Stimulated activated CD8-positive, alpha-beta memory T cell treated with anti-CD3 and anti-CD28 coated beads, Interleukin-7, amount 100 ng/mL, for 24 hours (primary cell): Measurements from ENCODE around the gene GRIK1.

Source experiments
- DNase-seq: peaks from one replicate; pipeline ENCODE4 v3.0.0-alpha.2; 2020; ENCODE audit warnings: low read depth

The GRIK1 gene

DNA sequence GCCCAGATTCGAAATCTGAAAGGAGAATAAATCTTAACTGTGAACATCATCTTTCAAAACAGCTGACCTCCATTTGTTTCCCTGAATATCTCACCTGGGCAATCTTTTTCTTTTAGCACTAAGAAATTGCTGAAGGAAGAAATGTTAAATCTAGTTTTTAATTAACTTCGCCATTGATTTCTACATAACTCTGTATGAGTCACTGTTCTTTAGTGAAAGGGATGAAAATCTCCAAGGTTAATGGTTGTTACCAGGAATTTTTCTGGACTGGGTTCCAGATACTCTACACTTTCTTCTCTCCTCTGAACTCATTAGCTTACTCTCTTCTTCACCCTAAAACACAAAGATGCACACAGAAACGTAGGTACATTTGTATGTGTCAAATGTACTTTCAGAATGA is 405.3 kb downstream of the GRIK1 start:
- DNase-seq: no peak

DNA sequence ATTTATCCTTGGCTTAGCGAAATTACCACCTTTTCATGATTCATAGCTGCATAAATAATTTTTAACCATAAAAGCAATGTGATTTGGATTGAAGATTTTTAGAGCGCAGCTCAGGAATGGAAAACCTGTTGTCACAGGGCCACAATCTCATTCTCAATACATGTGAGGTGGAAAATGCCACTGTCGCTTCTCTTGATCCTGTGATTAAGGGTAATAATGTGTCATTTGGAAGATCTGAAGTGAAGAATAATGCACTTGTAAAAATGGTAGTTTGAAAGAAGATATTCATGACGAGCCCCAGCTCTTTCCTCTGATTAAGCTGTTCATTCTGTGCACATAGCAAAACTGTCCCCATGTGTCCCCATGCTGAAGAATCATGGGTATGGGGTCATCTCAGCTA is 410.7 kb downstream of the GRIK1 start:
- no peak for DNase-seq

DNA sequence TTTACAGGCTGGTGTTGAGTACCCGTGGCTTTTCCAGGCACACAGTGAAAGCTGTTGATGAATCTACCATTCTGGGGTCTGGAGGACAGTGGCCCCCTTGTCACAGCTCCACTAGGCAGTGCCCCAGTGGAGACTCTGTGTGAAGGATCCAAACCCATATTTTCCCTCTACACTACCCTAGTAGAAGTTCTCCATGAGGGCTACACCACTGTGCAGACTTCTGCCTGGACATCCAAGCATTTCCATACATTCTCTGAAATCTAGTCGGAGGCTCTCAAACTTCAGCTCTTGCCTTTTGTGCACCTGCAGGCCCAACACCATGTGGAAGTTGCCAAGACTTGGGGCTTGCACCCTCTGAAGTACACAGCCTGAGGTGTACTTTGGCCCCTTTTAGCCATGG is 413.3 kb downstream of the GRIK1 start:
- DNase-seq: no peak

DNA sequence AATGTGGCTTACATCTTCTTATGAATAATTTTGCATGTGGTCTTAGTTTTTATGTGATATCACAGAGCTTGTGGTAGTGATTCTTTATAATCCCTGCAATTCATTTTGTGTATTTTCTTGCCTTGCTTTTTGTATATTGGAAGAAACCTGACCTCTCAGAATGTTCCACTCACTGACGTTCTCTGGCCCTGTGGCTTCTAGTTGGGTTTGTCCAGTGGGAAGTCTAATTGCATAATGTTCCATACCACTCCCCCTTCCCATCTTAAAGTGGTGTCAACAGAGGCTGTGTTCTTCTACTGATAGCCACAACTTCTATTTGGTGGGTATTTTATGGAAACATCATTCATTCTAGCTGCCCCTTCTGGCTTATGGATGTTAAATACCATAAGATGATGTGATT is 415.7 kb downstream of the GRIK1 start:
- DNase-seq: no peak

DNA sequence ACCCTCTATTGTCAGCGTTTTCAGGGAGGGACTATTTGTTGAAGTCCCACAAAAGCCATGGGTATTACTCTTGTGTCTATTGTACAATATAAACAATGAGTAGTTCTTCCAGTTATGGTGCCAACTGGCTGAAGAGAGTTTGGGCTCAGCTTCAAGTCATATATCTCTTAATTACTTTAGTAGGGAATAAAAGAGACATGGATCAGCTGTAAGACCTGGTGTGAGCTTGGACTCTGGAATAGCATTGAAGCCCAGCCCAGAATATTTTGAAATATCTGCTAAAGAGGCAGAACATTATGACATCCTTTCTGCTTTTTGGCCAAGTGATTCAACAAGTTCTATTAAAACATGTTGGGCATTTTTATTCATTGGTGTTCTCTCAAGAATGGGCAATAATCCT is 416.1 kb downstream of the GRIK1 start:
- no peak for DNase-seq

DNA sequence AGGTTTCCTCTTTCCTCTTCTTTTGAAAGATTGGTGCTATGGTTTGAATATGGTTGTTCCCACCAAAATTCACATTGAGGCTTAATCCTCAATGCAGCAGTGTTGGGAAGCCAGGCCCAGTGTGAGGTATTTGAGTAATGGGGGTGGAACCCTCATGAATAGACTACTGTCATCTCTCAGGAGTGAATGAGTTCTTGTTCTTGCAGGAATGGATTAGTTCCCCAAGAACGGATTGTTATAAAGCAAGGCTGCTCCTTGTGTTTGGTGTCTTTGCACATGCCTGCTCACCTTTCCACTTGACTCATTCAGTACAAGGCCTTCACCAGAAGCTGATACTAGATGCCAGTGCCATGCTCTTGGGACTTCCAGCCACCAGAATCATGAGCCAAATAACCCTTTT is 417.9 kb downstream of the GRIK1 start:
- no peak for DNase-seq

DNA sequence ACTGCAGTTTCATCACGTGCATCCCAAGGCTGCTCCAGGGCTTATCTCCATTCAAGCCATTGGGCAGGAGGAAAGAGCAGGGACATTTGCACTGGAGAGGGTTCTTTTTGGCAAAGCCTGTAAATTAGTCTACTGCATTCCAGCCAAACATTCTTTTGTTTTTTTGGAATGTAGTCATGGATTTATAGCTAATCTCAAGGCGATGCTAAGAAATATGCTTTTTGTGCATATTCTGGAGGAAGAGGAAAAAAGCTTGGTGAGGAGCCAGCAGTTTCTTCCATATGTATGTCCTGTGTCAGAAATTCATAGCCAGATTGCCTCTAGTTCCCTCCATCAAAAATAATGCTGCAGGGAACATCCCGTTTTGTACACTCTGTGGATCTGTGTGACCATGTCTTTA is 419.6 kb downstream of the GRIK1 start:
- DNase-seq: no peak

DNA sequence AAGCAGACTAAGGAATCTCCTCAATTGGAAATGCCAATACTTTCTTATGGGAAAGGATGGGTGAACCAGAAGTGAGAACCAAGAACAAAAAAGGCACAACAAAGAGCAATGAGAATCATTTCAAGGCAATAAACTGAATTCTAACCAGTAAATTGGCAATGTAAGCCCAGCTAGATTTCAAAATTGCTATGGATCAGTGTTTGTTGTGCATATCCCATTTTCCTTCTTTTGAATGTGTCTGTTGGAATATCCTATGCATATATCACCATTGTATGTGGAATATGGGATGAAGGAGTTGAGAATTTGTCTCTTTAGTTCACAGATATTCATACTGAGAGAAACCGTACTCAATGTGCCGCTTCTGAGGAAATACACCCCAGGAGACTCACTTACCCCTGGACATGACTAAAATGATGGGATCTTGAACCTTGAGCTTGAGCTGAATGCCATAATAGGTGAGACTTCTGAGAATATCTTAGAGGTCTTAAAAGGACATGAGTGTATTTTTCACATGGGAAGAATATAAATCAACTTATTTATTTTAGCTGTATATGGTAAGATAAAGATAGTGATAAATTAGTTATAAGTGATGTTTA is 425.0 kb downstream of the GRIK1 start:
- DNase-seq: no peak

DNA sequence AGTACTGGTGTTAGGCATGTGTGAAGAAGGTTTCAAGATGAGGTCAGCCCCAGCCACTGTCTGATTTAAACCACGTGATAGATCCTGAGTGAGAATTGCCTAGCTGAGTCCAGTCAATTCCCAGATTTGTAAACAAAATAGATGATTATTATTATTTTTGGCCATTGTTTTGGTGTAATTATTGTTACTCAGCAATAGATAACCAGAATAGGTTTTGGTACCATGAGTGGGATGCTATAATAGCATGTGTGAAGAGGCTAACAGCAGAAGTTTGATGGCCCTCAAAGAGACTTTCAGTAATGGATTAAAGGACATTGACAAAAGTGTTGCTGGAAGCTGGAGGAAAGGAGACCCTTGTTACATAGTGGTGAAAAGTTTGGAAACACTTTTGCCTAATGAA is 426.3 kb downstream of the GRIK1 start:
- DNase-seq: no peak

DNA sequence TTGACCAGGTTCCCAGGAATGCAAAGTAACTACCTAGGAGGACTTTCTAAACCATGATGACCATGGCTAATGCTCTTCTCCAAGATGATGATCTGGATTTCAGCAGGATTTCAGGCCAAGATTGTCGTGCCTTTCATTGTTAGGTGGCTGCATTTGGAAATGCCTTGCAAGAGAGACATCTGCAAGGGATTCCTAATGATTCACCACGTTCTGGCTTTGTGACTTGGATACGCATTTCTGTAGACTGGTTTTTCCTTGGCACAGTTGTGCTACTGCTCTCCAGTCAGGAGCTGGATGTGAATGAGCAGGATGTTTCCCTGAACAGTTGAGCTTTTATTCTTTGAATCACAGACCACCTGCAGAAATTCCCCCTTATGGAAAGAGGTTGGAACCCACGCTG is 428.7 kb downstream of the GRIK1 start:
- no peak for DNase-seq

DNA sequence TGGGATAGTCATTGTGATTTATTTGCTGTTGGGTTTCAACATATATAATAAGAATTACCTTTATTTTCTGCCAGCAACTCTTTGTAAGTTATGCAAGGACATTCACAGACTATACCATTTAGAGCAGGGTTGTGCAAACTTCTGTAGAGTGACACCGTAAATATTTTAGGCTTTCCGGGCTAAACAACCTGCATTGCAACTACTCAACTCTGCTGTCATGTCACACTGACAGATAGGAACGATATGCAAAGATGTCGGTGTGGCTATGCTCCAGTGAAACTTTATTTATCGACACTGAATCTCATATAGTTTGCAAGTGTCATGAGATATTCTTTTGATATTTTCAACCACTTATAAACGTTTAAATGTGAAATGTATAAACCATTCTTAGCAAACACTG is 430.7 kb downstream of the GRIK1 start:
- no peak for DNase-seq

DNA sequence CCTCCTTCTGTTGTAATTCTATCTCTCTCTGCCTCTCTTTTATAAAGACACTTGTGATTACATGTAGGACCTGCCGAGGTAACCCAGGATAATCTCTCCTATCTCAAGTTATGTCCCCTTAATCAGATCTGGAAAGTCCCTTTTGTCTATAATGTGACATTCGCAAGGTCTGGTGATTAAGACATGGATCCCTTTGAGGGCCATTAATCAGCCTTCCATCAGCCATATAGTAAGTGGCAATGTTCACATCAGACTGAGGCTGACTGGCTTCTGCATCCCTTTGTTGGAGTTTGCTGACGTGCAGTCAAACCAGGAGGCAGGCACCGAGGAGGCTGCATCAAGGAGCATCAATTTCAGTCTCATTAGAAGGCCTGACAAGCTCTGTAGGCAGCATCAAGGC is 431.5 kb downstream of the GRIK1 start:
- DNase-seq: no peak

DNA sequence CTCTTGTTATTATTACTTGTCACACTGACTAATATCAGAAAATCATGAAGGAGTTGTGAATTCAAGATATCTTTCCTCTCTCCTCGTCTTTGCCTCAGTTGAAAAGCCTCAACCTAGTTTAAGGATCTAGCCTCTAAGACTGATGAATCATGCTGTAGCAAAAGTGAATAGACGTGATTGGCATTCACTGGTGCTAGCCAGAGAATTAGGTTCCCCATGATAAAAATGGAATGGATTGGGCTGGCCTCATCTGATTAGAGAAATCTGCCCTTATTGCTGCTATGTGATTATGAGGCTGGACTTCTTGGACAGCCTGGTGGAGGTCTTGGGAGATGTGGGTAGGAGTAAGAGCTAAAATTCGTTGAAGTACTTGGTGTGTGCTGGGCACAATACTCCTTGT is 432.8 kb downstream of the GRIK1 start:
- no peak for DNase-seq

DNA sequence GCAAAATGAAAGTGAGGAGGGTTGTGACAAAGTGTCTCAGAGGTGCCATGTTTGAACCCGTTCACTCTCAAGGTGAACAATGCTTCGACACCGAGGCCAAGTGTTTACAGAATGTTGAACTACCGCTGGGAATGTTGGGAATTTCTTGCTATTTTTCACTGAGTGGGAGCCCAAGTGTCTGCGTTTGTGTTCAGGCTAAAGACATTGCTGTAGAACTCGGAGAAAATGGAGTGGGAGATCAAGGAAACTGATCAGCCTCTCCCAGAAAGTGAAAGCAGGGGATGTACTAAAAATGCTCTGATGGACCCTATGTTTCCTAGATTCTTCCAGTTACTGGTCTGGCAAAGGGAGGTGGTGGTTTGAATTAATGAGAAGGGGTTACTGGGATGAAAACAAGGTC is 433.6 kb downstream of the GRIK1 start:
- DNase-seq: no peak

DNA sequence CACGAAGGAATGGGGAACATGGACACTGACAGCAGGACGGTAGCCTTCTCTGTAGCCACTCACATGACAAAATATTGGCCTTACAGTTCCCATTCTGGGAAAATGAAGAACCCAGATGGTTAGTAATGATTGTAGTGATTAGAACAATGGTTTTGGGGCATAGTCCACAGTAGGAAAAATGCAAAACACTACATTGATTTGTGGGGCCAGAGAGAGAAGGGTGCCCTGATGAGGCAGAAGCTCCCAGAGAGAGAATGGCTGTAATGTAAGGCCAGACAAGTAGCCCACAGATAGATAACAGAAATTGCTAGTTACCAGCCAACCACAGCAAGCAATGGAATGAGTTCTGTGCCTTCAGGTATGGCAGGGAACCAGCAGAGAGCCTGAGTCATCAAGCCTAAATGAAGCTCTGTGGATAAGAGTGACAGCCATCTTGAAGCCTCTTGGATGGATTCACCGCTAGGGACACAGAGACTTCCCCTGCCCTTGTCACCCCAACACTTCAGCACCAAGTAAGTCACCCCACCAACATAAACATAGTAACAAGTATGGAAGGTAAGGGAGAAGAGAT is 435.0 kb downstream of the GRIK1 start:
- no peak for DNase-seq

DNA sequence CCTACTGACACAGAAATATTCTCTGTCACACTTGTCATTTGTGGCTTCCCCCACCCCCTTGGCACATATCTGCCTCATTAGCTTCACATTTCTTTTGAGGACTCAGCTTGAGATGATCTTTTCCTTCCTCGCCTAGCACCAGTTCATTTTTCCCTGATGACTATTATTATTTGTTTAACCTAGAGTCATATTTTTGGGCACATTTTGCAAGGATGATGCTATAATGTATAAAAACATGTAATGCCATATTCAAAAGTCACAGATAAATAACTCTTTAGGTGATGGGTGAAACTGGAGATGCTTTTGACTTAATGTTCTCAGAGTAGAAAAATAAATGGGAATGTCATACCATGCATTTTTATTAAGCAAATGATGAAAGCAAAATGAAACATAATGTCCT is 438.3 kb downstream of the GRIK1 start:
- no peak for DNase-seq

DNA sequence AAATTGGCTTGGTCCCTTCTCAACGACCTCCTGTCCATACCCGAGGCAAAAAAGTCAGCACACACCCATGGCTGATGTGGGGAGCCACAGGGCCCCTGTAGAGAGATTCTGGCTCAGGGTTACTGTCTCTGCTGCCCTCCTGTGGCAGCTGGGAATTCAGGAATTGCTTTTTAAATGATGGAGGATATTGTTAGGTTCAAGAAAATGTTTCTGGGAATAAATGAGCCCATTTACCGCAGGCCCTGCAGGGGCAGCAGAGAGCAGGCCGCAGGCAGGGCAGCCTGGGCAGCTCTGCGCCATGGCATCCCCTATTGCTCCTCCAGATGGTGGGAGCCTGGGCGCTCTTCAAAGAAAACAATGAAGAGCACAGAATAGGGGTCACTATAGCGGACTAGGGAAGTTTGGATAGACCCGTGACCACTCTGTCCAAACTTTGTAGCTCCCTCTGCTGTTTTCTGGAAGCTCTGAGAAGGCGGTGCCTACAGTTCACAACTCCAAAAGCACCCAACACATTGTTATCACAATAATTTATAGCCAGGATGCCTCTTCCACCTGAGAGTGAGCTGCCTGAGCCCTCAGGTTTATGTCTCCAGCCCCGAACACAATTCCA is 440.0 kb downstream of the GRIK1 start:
- DNase-seq: no peak

DNA sequence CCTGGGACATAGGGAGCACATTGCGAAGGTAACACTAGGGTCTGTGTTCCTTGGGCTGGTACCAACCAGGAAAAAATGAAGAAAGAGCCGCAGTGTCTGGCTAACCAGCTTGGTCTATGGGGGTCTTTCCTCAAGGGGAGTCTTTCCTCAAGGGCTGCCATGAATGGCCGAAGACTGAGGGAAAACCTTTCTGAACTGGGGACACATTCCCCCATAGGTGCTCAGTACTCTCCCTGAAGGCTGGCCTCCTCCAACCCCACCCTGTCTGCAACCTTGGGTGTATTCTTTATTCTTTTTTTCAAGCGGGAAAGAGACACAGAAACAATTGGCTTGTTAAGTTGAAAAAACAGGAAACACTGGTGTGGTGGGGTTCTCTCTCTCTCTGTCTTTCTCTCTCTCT is 440.6 kb downstream of the GRIK1 start:
- no peak for DNase-seq

DNA sequence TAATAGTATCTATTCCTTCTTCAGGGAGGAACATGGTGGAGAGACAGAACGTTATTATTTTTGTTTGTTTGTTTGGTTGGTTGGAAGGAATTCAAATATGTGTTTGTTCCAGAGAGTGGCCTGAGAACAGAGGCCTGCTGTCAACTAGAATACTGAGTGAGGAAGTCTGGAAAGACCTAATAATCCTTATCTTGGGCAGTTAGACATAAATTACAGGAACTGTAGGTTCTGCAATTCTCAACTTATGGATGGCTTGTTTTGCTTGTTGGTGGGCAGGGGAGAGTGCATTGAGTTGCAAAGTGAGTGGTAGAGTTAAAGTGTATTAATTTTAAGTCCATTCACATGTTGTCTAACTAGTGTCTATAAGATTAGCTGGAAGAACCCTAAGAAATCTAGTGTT is 443.5 kb downstream of the GRIK1 start:
- DNase-seq: no peak

DNA sequence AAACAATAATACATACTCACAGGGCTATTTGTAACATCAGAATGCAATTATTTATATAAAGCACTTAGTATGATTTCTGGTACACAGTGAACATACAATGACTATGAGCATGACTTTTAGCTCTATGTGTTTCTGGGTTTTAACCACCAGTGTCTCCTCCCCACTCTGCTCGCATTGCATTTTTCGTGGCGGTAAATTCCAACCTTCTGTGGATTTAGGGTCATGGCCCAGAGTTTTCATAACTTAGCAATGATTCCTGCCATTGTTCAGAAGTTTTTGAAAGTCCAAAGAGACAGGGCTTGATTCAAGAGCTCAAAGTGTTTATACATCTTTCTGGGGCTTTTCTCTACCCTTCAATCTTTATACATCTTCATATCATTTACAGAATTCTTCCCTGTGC is 449.8 kb downstream of the GRIK1 start:
- DNase-seq: no peak

DNA sequence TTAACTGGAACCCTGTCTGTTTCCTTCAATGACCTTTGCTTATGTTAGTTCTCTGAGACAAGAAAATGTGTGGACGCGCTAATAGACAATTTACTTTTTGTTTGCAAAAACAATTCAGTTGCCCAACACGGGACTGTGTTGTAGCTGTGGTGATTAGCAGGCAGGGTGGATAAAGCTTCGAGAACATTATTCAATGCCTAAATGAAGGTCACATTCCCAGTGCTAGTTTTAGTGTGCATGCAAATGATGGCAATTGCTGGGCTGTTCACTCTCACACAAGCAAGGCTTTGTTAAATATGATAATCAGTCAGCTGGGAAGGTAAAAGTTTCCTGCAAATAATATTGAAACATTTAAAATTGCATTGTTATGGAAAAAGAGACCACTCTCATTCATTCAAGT is 452.6 kb downstream of the GRIK1 start:
- DNase-seq: no peak
